IMR-90 (cell line): ENCODE measurements around the gene SLC4A8. TPM values are rescaled to one million over a fixed set of nuclear protein-coding genes. Genes with fewer than 3 reads are reported as not detected.

ENCODE experiments used
- ATAC-seq: fragments of 200-7000 bp; cut with Tn5 transposase; 2 replicates; pipeline ENCODE4 v1.9.1; 2020; ENCODE audit warnings: low read depth, mild to moderate bottlenecking, moderate library complexity
- BruUV-seq: library from RNA; stranded (reverse); fragments of 400-500 nt; replicated peaks from 2 replicates; lab custom pipeline; 2021; lab: Mats Ljungman, UMichigan
- CTCF ChIA-PET: fragments of 300-600 bp; formaldehyde crosslinking; extraction: SDS; loops from one replicate; lab custom pipeline; 2021; ENCODE audit warnings: antibody characterized with exemption; lab: Yijun Ruan, JAX
- POLR2A ChIA-PET: fragments of 300-600 bp; sonication (Branson Sonifier 250); formaldehyde crosslinking; loops from one replicate; lab custom pipeline; 2022; ENCODE audit warnings: antibody characterized with exemption; ENCODE audit not compliant: unreplicated experiment; lab: Charles Lee
- DNase-seq: peaks from one replicate; pipeline ENCODE4 v3.0.0; 2013
- H2AFZ ChIP-seq: replicated peaks from 2 replicates; pipeline ENCODE3; 2013; ENCODE audit warnings: low read length, mild to moderate bottlenecking; ENCODE audit not compliant: poor library complexity
- H2AK5ac ChIP-seq: 2 replicates; pipeline ENCODE4 v1.6.1; 2013; ENCODE audit warnings: low read depth, low read length, inconsistent platforms
- H2AK9ac ChIP-seq: replicated peaks from 2 replicates; pipeline ENCODE3; 2013; ENCODE audit warnings: mild to moderate bottlenecking, low read depth, low read length, moderate library complexity; ENCODE audit not compliant: poor library complexity
- H2BK120ac ChIP-seq: 2 replicates; pipeline ENCODE4 v1.6.1; 2013; ENCODE audit warnings: low read depth, low read length, inconsistent platforms
- H2BK15ac ChIP-seq: 3 replicates; pipeline ENCODE4 v1.6.1; 2013; ENCODE audit warnings: low read depth, low read length, inconsistent platforms
- H2BK20ac ChIP-seq: 2 replicates; pipeline ENCODE4 v1.6.1; 2013; ENCODE audit warnings: low read depth, mild to moderate bottlenecking, inconsistent platforms, low read length, moderate library complexity
- H2BK5ac ChIP-seq: 2 replicates; pipeline ENCODE4 v1.6.1; 2013; ENCODE audit warnings: mild to moderate bottlenecking, low read depth, low read length, inconsistent platforms; ENCODE audit not compliant: poor library complexity, severe bottlenecking
- H3K14ac ChIP-seq: replicated peaks from 2 replicates; pipeline ENCODE4 v1.6.1; 2013; ENCODE audit warnings: low read depth, low read length, inconsistent platforms
- H3K18ac ChIP-seq: 2 replicates; pipeline ENCODE4 v1.6.1; 2013; ENCODE audit warnings: low read depth, low read length, control low read depth
- H3K23ac ChIP-seq: 2 replicates; pipeline ENCODE4 v1.6.1; 2013; ENCODE audit warnings: low read depth, low read length, inconsistent platforms
- H3K27ac ChIP-seq: 2 replicates; pipeline ENCODE4 v1.5.1; 2013; ENCODE audit warnings: mild to moderate bottlenecking, control low read depth, low read length; ENCODE audit not compliant: insufficient read depth
- H3K27me3 ChIP-seq: 2 replicates; pipeline ENCODE4 v1.6.1; 2013; ENCODE audit warnings: low read length; ENCODE audit not compliant: control insufficient read depth, insufficient read depth
- H3K36me3 ChIP-seq: 2 replicates; pipeline ENCODE4 v1.6.1; 2013; ENCODE audit warnings: low read length, mixed read lengths; ENCODE audit not compliant: control insufficient read depth, insufficient read depth
- H3K4ac ChIP-seq: 2 replicates; pipeline ENCODE4 v1.6.1; 2013; ENCODE audit warnings: low read depth, low read length, inconsistent platforms
- H3K4me1 ChIP-seq: 2 replicates; pipeline ENCODE4 v1.6.1; 2013; ENCODE audit warnings: low read length, mixed read lengths; ENCODE audit not compliant: control insufficient read depth, insufficient read depth
- H3K4me2 ChIP-seq: 2 replicates; pipeline ENCODE4 v1.6.1; 2013; ENCODE audit warnings: low read depth, mild to moderate bottlenecking, control low read depth, low read length, moderate library complexity
- H3K4me3 ChIP-seq: 2 replicates; pipeline ENCODE4 v1.5.1; 2013; ENCODE audit warnings: low read depth, mild to moderate bottlenecking, control low read depth, low read length, moderate library complexity; ENCODE audit not compliant: insufficient read depth
- H3K56ac ChIP-seq: 2 replicates; pipeline ENCODE4 v1.6.1; 2013; ENCODE audit warnings: low read length, inconsistent platforms; ENCODE audit not compliant: insufficient read depth; ENCODE audit errors: extremely low read depth
- H3K79me1 ChIP-seq, 2 experiments: 2 replicates each; pipeline ENCODE4 v1.6.1; 2013; ENCODE audit warnings: low read length in 2 of 2, inconsistent platforms in 1 of 2, low read depth in 1 of 2
- H3K9ac ChIP-seq: 2 replicates; pipeline ENCODE4 v1.6.1; 2013; ENCODE audit warnings: low read depth, low read length, control low read depth
- H3K9me1 ChIP-seq: 2 replicates; pipeline ENCODE4 v1.6.1; 2013; ENCODE audit warnings: low read length, inconsistent platforms; ENCODE audit not compliant: insufficient read depth
- H3K9me3 ChIP-seq: 2 replicates; pipeline ENCODE4 v1.6.1; 2013; ENCODE audit warnings: low read length; ENCODE audit not compliant: control insufficient read depth, insufficient read depth
- H4K20me1 ChIP-seq: 2 replicates; pipeline ENCODE4 v1.6.1; 2013; ENCODE audit warnings: low read length, inconsistent platforms; ENCODE audit not compliant: insufficient read depth
- H4K5ac ChIP-seq: 2 replicates; pipeline ENCODE4 v1.6.1; 2013; ENCODE audit warnings: mild to moderate bottlenecking, low read depth, low read length, control low read depth
- H4K8ac ChIP-seq, 2 experiments: 2 replicates each; pipeline ENCODE4 v1.6.1; 2013; ENCODE audit warnings: low read depth in 2 of 2, low read length in 2 of 2, control low read depth in 1 of 2, inconsistent platforms in 1 of 2
- H4K91ac ChIP-seq: 2 replicates; pipeline ENCODE4 v1.6.1; 2013; ENCODE audit warnings: low read depth, low read length, inconsistent platforms; ENCODE audit not compliant: insufficient read depth
- BHLHE40 ChIP-seq: fragments of 150-350 bp; IDR thresholded peaks from 2 replicates; pipeline ENCODE4 v1.6.1; 2016; ENCODE audit warnings: mild to moderate bottlenecking, low read depth, low read length
- CEBPB ChIP-seq: IDR thresholded peaks from 2 replicates; pipeline ENCODE4 v1.6.1; 2012; ENCODE audit warnings: low read depth, low read length, improper control_type of control experiment
- CHD1 ChIP-seq: IDR thresholded peaks from 2 replicates; pipeline ENCODE4 v1.6.1; 2012; ENCODE audit warnings: low read depth, low read length, improper control_type of control experiment
- FOS ChIP-seq: fragments of 150-350 bp; IDR thresholded peaks from 2 replicates; pipeline ENCODE4 v1.6.1; 2016; ENCODE audit warnings: low read depth, low read length
- MAFK ChIP-seq: IDR thresholded peaks from 2 replicates; pipeline ENCODE4 v1.6.1; 2012; ENCODE audit warnings: low read depth, low read length, improper control_type of control experiment
- MAZ ChIP-seq: IDR thresholded peaks from 2 replicates; pipeline ENCODE4 v1.6.1; 2012; ENCODE audit warnings: low read depth, mild to moderate bottlenecking, low read length, improper control_type of control experiment, moderate library complexity, borderline replicate concordance
- MXI1 ChIP-seq: IDR thresholded peaks from 2 replicates; pipeline ENCODE4 v1.6.1; 2012; ENCODE audit warnings: low read depth, mild to moderate bottlenecking, low read length, moderate library complexity, borderline replicate concordance
- NFE2L2 ChIP-seq: fragments of 150-350 bp; IDR thresholded peaks from 2 replicates; pipeline ENCODE4 v1.6.1; 2016; ENCODE audit warnings: low read depth, mild to moderate bottlenecking, low read length
- POLR2A ChIP-seq: IDR thresholded peaks from 2 replicates; pipeline ENCODE4 v1.6.1; 2012; ENCODE audit warnings: mild to moderate bottlenecking, low read depth, low read length
- RAD21 ChIP-seq: IDR thresholded peaks from 2 replicates; pipeline ENCODE4 v1.6.1; 2012; ENCODE audit warnings: low read length, improper control_type of control experiment
- RCOR1 ChIP-seq: IDR thresholded peaks from 2 replicates; pipeline ENCODE4 v1.6.1; 2012; ENCODE audit warnings: mild to moderate bottlenecking, low read length, improper control_type of control experiment; ENCODE audit not compliant: insufficient replicate concordance
- RFX5 ChIP-seq: IDR thresholded peaks from 2 replicates; pipeline ENCODE4 v1.8.0; 2012; ENCODE audit warnings: low read depth, mild to moderate bottlenecking, low read length, moderate library complexity
- SMC3 ChIP-seq: fragments of 150-350 bp; IDR thresholded peaks from 2 replicates; pipeline ENCODE4 v1.6.1; 2016; ENCODE audit warnings: low read depth, mild to moderate bottlenecking, antibody characterized with exemption, low read length, moderate library complexity
- WGBS, 2 experiments: methylation state at CpG; one replicate each; pipeline versions ENCODE4 v1.1.5 to v1.1.7; 2013; ENCODE audit warnings: missing lambda C conversion rate in 2 of 2; ENCODE audit not compliant: insufficient read length in 1 of 2; ENCODE audit errors: extremely low coverage in 2 of 2; 5-methylcytosine and 5-hydroxymethylcytosine counted together
- dilution Hi-C: fragments of 300-500 bp; cut with HindIII; formaldehyde crosslinking; loops from one replicate; pipeline ENCODE4 v1.14.3; 2018; ENCODE audit warnings: low sequenced_read_pairs; ENCODE audit not compliant: unreplicated experiment
- in situ Hi-C: fragments of 300-500 bp; cut with MboI; formaldehyde crosslinking; loops from 3 replicates; pipeline ENCODE4 v1.14.3; 2019; ENCODE audit warnings: low sequenced_read_pairs, inconsistent platforms, mixed read lengths
- intact Hi-C: fragments of 100-400 bp; cut with micrococcal nuclease; formaldehyde crosslinking; loops from 2 replicates; pipeline ENCODE4 v1.10.0; 2022
- polyA plus RNA-seq, 3 experiments: library from polyadenylated mRNA; depleted of rRNA; stranded (reverse); fragments of >200 nt; gene quantifications; 2 replicates each; pipeline ENCODE4 v1.2.3, GENCODE V29; 2012; ENCODE audit warnings: low replicate concordance in 1 of 3
- total RNA-seq: library from RNA; depleted of rRNA; stranded (reverse); fragments of >200 nt; gene quantifications from 2 replicates; pipeline ENCODE4 v1.2.3, GENCODE V29; 2012
- TF ChIP-seq, protein P1 (sequence below): fragments of 150-350 bp; IDR thresholded peaks from 2 replicates; pipeline ENCODE4 v1.6.1; 2017; ENCODE audit warnings: mild to moderate bottlenecking, antibody characterized with exemption, low read length, low read depth
- TF ChIP-seq, protein P2 (sequence below): fragments of 150-350 bp; IDR thresholded peaks from 2 replicates; pipeline ENCODE4 v1.6.1; 2016; ENCODE audit warnings: low read depth, mild to moderate bottlenecking, low read length, moderate library complexity, borderline replicate concordance
- TF ChIP-seq, protein P3 (sequence below): conservative IDR thresholded peaks from 2 replicates; pipeline ENCODE4 v1.5.1; 2012; ENCODE audit warnings: mild to moderate bottlenecking, low read depth, low read length, improper control_type of control experiment

Gene SLC4A8
- total and polyA plus RNA-seq, 2 of the 4 experiments (the other 2 are of a cell fraction), result 3.1 to 5.2 TPM

DNA sequence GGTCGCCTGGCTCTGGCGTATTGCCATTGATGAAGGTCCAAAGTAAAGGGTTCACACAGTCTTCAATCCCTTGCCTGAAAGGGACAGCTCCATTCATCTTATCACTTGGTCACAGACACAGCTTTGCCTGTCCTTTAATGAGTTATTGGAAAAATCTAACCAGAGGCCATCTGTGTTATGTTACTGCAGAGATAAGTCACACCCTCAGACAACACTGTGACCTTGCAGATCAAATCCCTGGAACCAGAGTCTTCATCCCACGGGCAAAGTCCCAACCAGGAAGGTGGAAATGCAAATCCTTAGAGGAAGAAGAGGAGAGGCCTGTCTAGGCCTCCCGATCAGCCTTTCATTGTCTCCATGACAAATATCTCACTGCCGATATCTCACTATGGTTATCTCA lies 98.1 kb downstream of the SLC4A8 start:
- Histone ChIP-seq H3K79me1 (no peaks in the 10 kb centered on the region), H3K9me1 (peaks cover 3% of the 10 kb centered on the region; the same call in 1 of the 2 replicates), H2AFZ (no peak overlapping the region), H3K27me3 (peaks cover 2% of the 10 kb centered on the region; the same call in 1 of the 2 replicates), H3K23ac (no peak overlapping the region), H3K4me1 (no peaks in the 10 kb centered on the region), H3K27ac (no peak overlapping the region), H4K8ac (no peak overlapping the region), H2BK5ac (no peak overlapping the region), H2BK15ac (no peak overlapping the region), H3K4me2 (no peak overlapping the region), H3K4ac (no peak overlapping the region), H2BK20ac (no peak overlapping the region), H3K4me3 (no peak overlapping the region), H3K56ac (no peak overlapping the region), H3K18ac (no peak overlapping the region), H2AK5ac (no peak overlapping the region), H3K9ac (no peak overlapping the region), H3K9me3 (no peaks in the 10 kb centered on the region), H2AK9ac (no peak overlapping the region), H2BK120ac (no peak overlapping the region), H3K14ac (no peak overlapping the region), H4K5ac (no peak overlapping the region), H4K91ac (no peak overlapping the region), H4K20me1 (no peaks in the 10 kb centered on the region), H3K36me3 (no peaks in the 10 kb centered on the region)
- ATAC-seq, result no peak
- dilution Hi-C loops (no loop called here), in situ Hi-C loops (no loop called here), intact Hi-C loops (no loop called here)
- ChIA-PET CTCF (no interaction called here), POLR2A (no interaction called here)
- no peak for TF ChIP-seq RCOR1
- TF ChIP-seq POLR2A, result no peak
- TF ChIP-seq MAFK, result no peak
- no peak for TF ChIP-seq CEBPB
- TF ChIP-seq FOS, result no peak
- TF ChIP-seq RAD21, result no peak
- TF ChIP-seq, protein P1, sequence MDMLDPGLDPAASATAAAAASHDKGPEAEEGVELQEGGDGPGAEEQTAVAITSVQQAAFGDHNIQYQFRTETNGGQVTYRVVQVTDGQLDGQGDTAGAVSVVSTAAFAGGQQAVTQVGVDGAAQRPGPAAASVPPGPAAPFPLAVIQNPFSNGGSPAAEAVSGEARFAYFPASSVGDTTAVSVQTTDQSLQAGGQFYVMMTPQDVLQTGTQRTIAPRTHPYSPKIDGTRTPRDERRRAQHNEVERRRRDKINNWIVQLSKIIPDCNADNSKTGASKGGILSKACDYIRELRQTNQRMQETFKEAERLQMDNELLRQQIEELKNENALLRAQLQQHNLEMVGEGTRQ, result no peak
- TF ChIP-seq BHLHE40, result no peak
- TF ChIP-seq RFX5, result no peak
- TF ChIP-seq MAZ, result no peak
- TF ChIP-seq, protein P2, sequence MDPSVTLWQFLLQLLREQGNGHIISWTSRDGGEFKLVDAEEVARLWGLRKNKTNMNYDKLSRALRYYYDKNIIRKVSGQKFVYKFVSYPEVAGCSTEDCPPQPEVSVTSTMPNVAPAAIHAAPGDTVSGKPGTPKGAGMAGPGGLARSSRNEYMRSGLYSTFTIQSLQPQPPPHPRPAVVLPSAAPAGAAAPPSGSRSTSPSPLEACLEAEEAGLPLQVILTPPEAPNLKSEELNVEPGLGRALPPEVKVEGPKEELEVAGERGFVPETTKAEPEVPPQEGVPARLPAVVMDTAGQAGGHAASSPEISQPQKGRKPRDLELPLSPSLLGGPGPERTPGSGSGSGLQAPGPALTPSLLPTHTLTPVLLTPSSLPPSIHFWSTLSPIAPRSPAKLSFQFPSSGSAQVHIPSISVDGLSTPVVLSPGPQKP, result no peak
- TF ChIP-seq, protein P3, sequence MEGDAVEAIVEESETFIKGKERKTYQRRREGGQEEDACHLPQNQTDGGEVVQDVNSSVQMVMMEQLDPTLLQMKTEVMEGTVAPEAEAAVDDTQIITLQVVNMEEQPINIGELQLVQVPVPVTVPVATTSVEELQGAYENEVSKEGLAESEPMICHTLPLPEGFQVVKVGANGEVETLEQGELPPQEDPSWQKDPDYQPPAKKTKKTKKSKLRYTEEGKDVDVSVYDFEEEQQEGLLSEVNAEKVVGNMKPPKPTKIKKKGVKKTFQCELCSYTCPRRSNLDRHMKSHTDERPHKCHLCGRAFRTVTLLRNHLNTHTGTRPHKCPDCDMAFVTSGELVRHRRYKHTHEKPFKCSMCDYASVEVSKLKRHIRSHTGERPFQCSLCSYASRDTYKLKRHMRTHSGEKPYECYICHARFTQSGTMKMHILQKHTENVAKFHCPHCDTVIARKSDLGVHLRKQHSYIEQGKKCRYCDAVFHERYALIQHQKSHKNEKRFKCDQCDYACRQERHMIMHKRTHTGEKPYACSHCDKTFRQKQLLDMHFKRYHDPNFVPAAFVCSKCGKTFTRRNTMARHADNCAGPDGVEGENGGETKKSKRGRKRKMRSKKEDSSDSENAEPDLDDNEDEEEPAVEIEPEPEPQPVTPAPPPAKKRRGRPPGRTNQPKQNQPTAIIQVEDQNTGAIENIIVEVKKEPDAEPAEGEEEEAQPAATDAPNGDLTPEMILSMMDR, result no peak
- no peak for TF ChIP-seq MXI1
- TF ChIP-seq SMC3, result no peak
- no peak for TF ChIP-seq NFE2L2
- TF ChIP-seq CHD1, result no peak
- DNase-seq, result no peak
- no CpG with 5 or more reads among the region's 5 CpGs for WGBS, 2 experiments
- BruUV-seq, result no TSS peak
